Measurements from ENCODE around the gene C4orf46.

The C4orf46 gene

GRCh38 chr4:158636619-158637018, 35.1 kb downstream of the C4orf46 start:
- Histone ChIP-seq H3K4me3 (ENCODE audit: low read depth, low read length) (no peak overlapping the region), H3K9me3 (no peaks in the 10 kb centered on the region), H3K4me1 (no peaks in the 10 kb centered on the region), H3K27me3 (peaks cover 22% of the 10 kb centered on the region), H3K36me3 (no peaks in the 10 kb centered on the region)
- no peak for DNase-seq
- no peak for TF ChIP-seq CTCF (IDR thresholded peaks at IDR 0.05; ENCODE audit: low read depth, low read length)

- H3K27me3 ChIP-seq = peaks cover 21% of the 10 kb centered on the region
- H3K4me1 ChIP-seq = no peaks in the 10 kb centered on the region
- H3K9me3 ChIP-seq = no peaks in the 10 kb centered on the region
- DNase-seq = no peak
- no peak for TF ChIP-seq CTCF (IDR thresholded peaks at IDR 0.05; ENCODE audit: low read depth, low read length)
- H3K4me3 ChIP-seq (ENCODE audit: low read depth, low read length) = no peak overlapping the region
- no peaks in the 10 kb centered on the region for H3K36me3 ChIP-seq
These were observed 40.8 kb downstream of the C4orf46 start for GRCh38 chr4:158630893-158631292.

- Histone ChIP-seq H3K36me3 (no peaks in the 10 kb centered on the region), H3K9me3 (no peaks in the 10 kb centered on the region), H3K4me1 (no peaks in the 10 kb centered on the region), H3K4me3 (ENCODE audit: low read depth, low read length) (no peak overlapping the region), H3K27me3 (peaks cover 13% of the 10 kb centered on the region)
- no peak for TF ChIP-seq CTCF (IDR thresholded peaks at IDR 0.05; ENCODE audit: low read depth, low read length)
- DNase-seq = no peak
These were observed 46.1 kb downstream of the C4orf46 start for GRCh38 chr4:158625544-158625943.

GRCh38 chr4:158624889-158625478, 46.7 kb downstream of the C4orf46 start:
- peak; percentile 75 for TF ChIP-seq CTCF (IDR thresholded peaks at IDR 0.05; ENCODE audit: low read depth, low read length)
- Histone ChIP-seq H3K4me3 (ENCODE audit: low read depth, low read length) (no peak overlapping the region), H3K36me3 (no peaks in the 10 kb centered on the region), H3K27me3 (peaks cover 13% of the 10 kb centered on the region), H3K9me3 (no peaks in the 10 kb centered on the region), H3K4me1 (no peaks in the 10 kb centered on the region)
- peak; percentile 15 for DNase-seq

- Histone ChIP-seq H3K4me1 (no peaks in the 10 kb centered on the region), H3K4me3 (ENCODE audit: low read depth, low read length) (no peak overlapping the region), H3K9me3 (no peaks in the 10 kb centered on the region), H3K27me3 (peaks cover 7% of the 10 kb centered on the region; the same call in 1 of the 2 replicates), H3K36me3 (no peaks in the 10 kb centered on the region)
- DNase-seq = no peak
- TF ChIP-seq CTCF (IDR thresholded peaks at IDR 0.05; ENCODE audit: low read depth, low read length) = no peak
These were observed 49.4 kb downstream of the C4orf46 start for GRCh38 chr4:158622251-158622650.

- DNase-seq = no peak
- H3K4me3 ChIP-seq (ENCODE audit: low read depth, low read length) = no peak overlapping the region
These were observed 50.0 kb downstream of the C4orf46 start for GRCh38 chr4:158621729-158622128.

More at GRCh38 chr4:158621729-158622128, 50.0 kb downstream of the C4orf46 start:
- H3K27me3 ChIP-seq = 0 out of 2 replicates have a peak, but pooled peaks cover 4% of the 10 kb centered on the region
- H3K9me3 ChIP-seq = no peaks in the 10 kb centered on the region
- no peaks in the 10 kb centered on the region for H3K4me1 ChIP-seq
- H3K36me3 ChIP-seq = no peaks in the 10 kb centered on the region
- TF ChIP-seq CTCF (IDR thresholded peaks at IDR 0.05; ENCODE audit: low read depth, low read length) = no peak

Data from BE2C (cell line).